ENCODE data around the gene MOAP1.

Gene MOAP1

GRCh38 chr14:93135399-93135798, 49.3 kb downstream of the MOAP1 start (continued):
- TF ChIP-seq ZBTB11 (tag by site-specific recombination; conservative IDR thresholded peaks at IDR 0.05; ENCODE audit: low read depth) (no peak), ZNF155 (tag by site-specific recombination; IDR thresholded peaks at IDR 0.05) (no peak), ZNF548 (tag by site-specific recombination; IDR thresholded peaks at IDR 0.05) (no peak), ZNF37A (tag by site-specific recombination; IDR thresholded peaks at IDR 0.05) (no peak), ZNF629 (tag by site-specific recombination; IDR thresholded peaks at IDR 0.05) (no peak), SALL2 (tag by site-specific recombination; IDR thresholded peaks at IDR 0.05; ENCODE audit: borderline replicate concordance) (no peak)

GRCh38 chr14:93133464-93133863, 51.2 kb downstream of the MOAP1 start:
- Histone ChIP-seq H3K4me1 (ENCODE audit: control insufficient read depth, insufficient read depth, low read length) (no peaks in the 10 kb centered on the region), H3K9me3 (ENCODE audit: control insufficient read depth, insufficient read depth, low read depth, low read length) (no peaks in the 10 kb centered on the region), H3K27ac (ENCODE audit: extremely low read depth, low read depth, low read length) (no peak overlapping the region), H3K36me3 (ENCODE audit: control insufficient read depth in 2 of 2, insufficient read depth in 1 of 2, low read length in 2 of 2) (no peaks in the 10 kb centered on the region), H3K4me3 (ENCODE audit: low read depth, low read length) (no peak overlapping the region)
- TF ChIP-seq ZNF621 (tag by site-specific recombination; IDR thresholded peaks at IDR 0.05) (no peak), PRDM1 (tag by site-specific recombination; IDR thresholded peaks at IDR 0.05) (peak; percentile 5; the same call in 1 of the 2 replicates)
- POLR2A ChIA-PET = interaction anchor here (0.7 kb wide), 1 partner anchor 1077 kb away, joined by 3 read pairs; no protein-coding TSS in a partner anchor
- CTCF ChIA-PET = interaction anchor here (0.6 to 12.4 kb wide), 4 partner anchors 20 to 179 kb away, joined by 3 to 155 read pairs (median 6); partner anchors contain the start of gene ITPK1

GRCh38 chr14:93132472-93133065, 52.1 kb downstream of the MOAP1 start:
- H3K9me3 ChIP-seq (ENCODE audit: control insufficient read depth, insufficient read depth, low read depth, low read length) = no peaks in the 10 kb centered on the region
- no peaks in the 10 kb centered on the region for H3K4me1 ChIP-seq (ENCODE audit: control insufficient read depth, insufficient read depth, low read length)
- H3K27ac ChIP-seq (ENCODE audit: extremely low read depth, low read depth, low read length) = no peak overlapping the region
- ChIA-PET POLR2A (interaction anchor here (0.6 to 1.7 kb wide), 3 partner anchors 17 to 21 kb away, joined by 3 to 12 read pairs (median 4); partner anchors contain the start of gene ITPK1), CTCF (interaction anchor here (0.6 to 12.4 kb wide), 15 partner anchors 9 to 181 kb away, joined by 3 to 155 read pairs (median 3); partner anchors contain the start of gene ITPK1)
- TF ChIP-seq ZNF768 (tag by site-specific recombination; IDR thresholded peaks at IDR 0.05) (no peak), REPIN1 (tag by site-specific recombination; IDR thresholded peaks at IDR 0.05; ENCODE audit: low read depth) (0 out of 2 replicates have a peak, but pooled peaks have one; percentile 46), INSM2 (tag by site-specific recombination; IDR thresholded peaks at IDR 0.05) (no peak), ZSCAN4 (tag by site-specific recombination; IDR thresholded peaks at IDR 0.05) (no peak), ZNF513 (tag by site-specific recombination; IDR thresholded peaks at IDR 0.05) (no peak), GLI2 (tag by site-specific recombination; IDR thresholded peaks at IDR 0.05; ENCODE audit: borderline replicate concordance, low read depth) (no peak), SCRT1 (tag by site-specific recombination; IDR thresholded peaks at IDR 0.05; ENCODE audit: borderline replicate concordance) (no peak), CTCF (tag by site-specific recombination; IDR thresholded peaks at IDR 0.05) (peak; percentile 16; the same call in 1 of the 2 replicates), PRDM1 (tag by site-specific recombination; IDR thresholded peaks at IDR 0.05) (peak; percentile 64; the same call in 1 of the 2 replicates), KLF1 (tag by site-specific recombination; IDR thresholded peaks at IDR 0.05) (peak; percentile 98), OSR2 (tag by site-specific recombination; IDR thresholded peaks at IDR 0.05) (no peak)
- no peaks in the 10 kb centered on the region for H3K36me3 ChIP-seq (ENCODE audit: control insufficient read depth in 2 of 2, insufficient read depth in 1 of 2, low read length in 2 of 2)
- H3K4me3 ChIP-seq (ENCODE audit: low read depth, low read length) = no peak overlapping the region
